Measurements from ENCODE around the gene POLQ. TPM values are rescaled to one million over a fixed set of nuclear protein-coding genes. Genes with fewer than 3 reads are reported as not detected.

The POLQ gene
- total and polyA plus RNA-seq, 2 donors from 2014 or later, result 0.35 TPM; not detected in 1

- H3K9ac ChIP-seq (ENCODE audit: low read length in 3 of 3), result no peak overlapping the region
- no peaks in the 10 kb centered on the region for H3K27me3 ChIP-seq (ENCODE audit: control insufficient read depth, insufficient read depth, low read length)
- no peak overlapping the region for H3K27ac ChIP-seq (ENCODE audit: low read depth in 2 of 2, low read length in 2 of 2)
- no peaks in the 10 kb centered on the region for H3K9me3 ChIP-seq (ENCODE audit: control insufficient read depth in 2 of 3, insufficient read depth in 1 of 3, low read length in 3 of 3)
- TF ChIP-seq, protein P1, sequence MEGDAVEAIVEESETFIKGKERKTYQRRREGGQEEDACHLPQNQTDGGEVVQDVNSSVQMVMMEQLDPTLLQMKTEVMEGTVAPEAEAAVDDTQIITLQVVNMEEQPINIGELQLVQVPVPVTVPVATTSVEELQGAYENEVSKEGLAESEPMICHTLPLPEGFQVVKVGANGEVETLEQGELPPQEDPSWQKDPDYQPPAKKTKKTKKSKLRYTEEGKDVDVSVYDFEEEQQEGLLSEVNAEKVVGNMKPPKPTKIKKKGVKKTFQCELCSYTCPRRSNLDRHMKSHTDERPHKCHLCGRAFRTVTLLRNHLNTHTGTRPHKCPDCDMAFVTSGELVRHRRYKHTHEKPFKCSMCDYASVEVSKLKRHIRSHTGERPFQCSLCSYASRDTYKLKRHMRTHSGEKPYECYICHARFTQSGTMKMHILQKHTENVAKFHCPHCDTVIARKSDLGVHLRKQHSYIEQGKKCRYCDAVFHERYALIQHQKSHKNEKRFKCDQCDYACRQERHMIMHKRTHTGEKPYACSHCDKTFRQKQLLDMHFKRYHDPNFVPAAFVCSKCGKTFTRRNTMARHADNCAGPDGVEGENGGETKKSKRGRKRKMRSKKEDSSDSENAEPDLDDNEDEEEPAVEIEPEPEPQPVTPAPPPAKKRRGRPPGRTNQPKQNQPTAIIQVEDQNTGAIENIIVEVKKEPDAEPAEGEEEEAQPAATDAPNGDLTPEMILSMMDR (IDR thresholded peaks at IDR 0.05; ENCODE audit: borderline replicate concordance, extremely low read depth, insufficient read depth), result no peak
- FAIRE-seq (no peak), DNase-seq (no peak)
- H3K36me3 ChIP-seq (ENCODE audit: control insufficient read depth in 2 of 3, insufficient read depth in 3 of 3, low read length in 3 of 3), result no peaks in the 10 kb centered on the region
- no peak overlapping the region for H3K4me3 ChIP-seq (ENCODE audit: low read length in 3 of 3)
- no peaks in the 10 kb centered on the region for H3K4me1 ChIP-seq (ENCODE audit: control insufficient read depth in 2 of 3, insufficient read depth in 2 of 3, low read depth in 1 of 3, low read length in 3 of 3)
- intact Hi-C loops (cut with DNase I), result no loop called here
Observed at GRCh38 chr3:121418182-121418581, 127.6 kb downstream of the POLQ start.

- no peaks in the 10 kb centered on the region for H3K9me3 ChIP-seq (ENCODE audit: control insufficient read depth in 2 of 3, insufficient read depth in 1 of 3, low read length in 3 of 3)
- H3K27me3 ChIP-seq (ENCODE audit: control insufficient read depth, insufficient read depth, low read length), result no peaks in the 10 kb centered on the region
- intact Hi-C loops (cut with DNase I), result no loop called here
- no peak overlapping the region for H3K4me3 ChIP-seq (ENCODE audit: low read length in 3 of 3)
- no peaks in the 10 kb centered on the region for H3K36me3 ChIP-seq (ENCODE audit: control insufficient read depth in 2 of 3, insufficient read depth in 3 of 3, low read length in 3 of 3)
- TF ChIP-seq, protein P1 (IDR thresholded peaks at IDR 0.05; ENCODE audit: borderline replicate concordance, extremely low read depth, insufficient read depth), result no peak
- H3K27ac ChIP-seq (ENCODE audit: low read depth in 2 of 2, low read length in 2 of 2), result no peak overlapping the region
- no peak for FAIRE-seq
- no peaks in the 10 kb centered on the region for H3K4me1 ChIP-seq (ENCODE audit: control insufficient read depth in 2 of 3, insufficient read depth in 2 of 3, low read depth in 1 of 3, low read length in 3 of 3)
- no peak overlapping the region for H3K9ac ChIP-seq (ENCODE audit: low read length in 3 of 3)
- no peak for DNase-seq
Observed at GRCh38 chr3:121414924-121415323, 130.9 kb downstream of the POLQ start.

GRCh38 chr3:121411523-121411922 is 134.3 kb downstream of the POLQ start:
- intact Hi-C loops (cut with DNase I), result no loop called here
- Histone ChIP-seq H3K4me3 (ENCODE audit: low read length in 3 of 3) (no peak overlapping the region), H3K36me3 (ENCODE audit: control insufficient read depth in 2 of 3, insufficient read depth in 3 of 3, low read length in 3 of 3) (no peaks in the 10 kb centered on the region), H3K4me1 (ENCODE audit: control insufficient read depth in 2 of 3, insufficient read depth in 2 of 3, low read depth in 1 of 3, low read length in 3 of 3) (no peaks in the 10 kb centered on the region), H3K9ac (ENCODE audit: low read length in 3 of 3) (no peak overlapping the region), H3K27ac (ENCODE audit: low read depth in 2 of 2, low read length in 2 of 2) (no peak overlapping the region), H3K9me3 (ENCODE audit: control insufficient read depth in 2 of 3, insufficient read depth in 1 of 3, low read length in 3 of 3) (no peaks in the 10 kb centered on the region), H3K27me3 (ENCODE audit: control insufficient read depth, insufficient read depth, low read length) (no peaks in the 10 kb centered on the region)
- TF ChIP-seq, protein P1 (IDR thresholded peaks at IDR 0.05; ENCODE audit: borderline replicate concordance, extremely low read depth, insufficient read depth), result no peak
- FAIRE-seq, result no peak
- no peak for DNase-seq

- Histone ChIP-seq H3K9ac (ENCODE audit: low read length in 3 of 3) (no peak overlapping the region), H3K9me3 (ENCODE audit: control insufficient read depth in 2 of 3, insufficient read depth in 1 of 3, low read length in 3 of 3) (no peaks in the 10 kb centered on the region), H3K27me3 (ENCODE audit: control insufficient read depth, insufficient read depth, low read length) (no peaks in the 10 kb centered on the region), H3K4me1 (ENCODE audit: control insufficient read depth in 2 of 3, insufficient read depth in 2 of 3, low read depth in 1 of 3, low read length in 3 of 3) (no peaks in the 10 kb centered on the region), H3K27ac (ENCODE audit: low read depth in 2 of 2, low read length in 2 of 2) (no peak overlapping the region), H3K4me3 (ENCODE audit: low read length in 3 of 3) (no peak overlapping the region), H3K36me3 (ENCODE audit: control insufficient read depth in 2 of 3, insufficient read depth in 3 of 3, low read length in 3 of 3) (no peaks in the 10 kb centered on the region)
- intact Hi-C loops (cut with DNase I), result no loop called here
- no peak for DNase-seq
- TF ChIP-seq, protein P1 (IDR thresholded peaks at IDR 0.05; ENCODE audit: borderline replicate concordance, extremely low read depth, insufficient read depth), result no peak
- no peak for FAIRE-seq
Observed at GRCh38 chr3:121405631-121406030, 140.2 kb downstream of the POLQ start.
